Neuronal stem cell (in vitro differentiated cells): ENCODE results near the gene SCAMP2. TPM values are rescaled to one million over a fixed set of nuclear protein-coding genes. Genes with fewer than 3 reads are reported as not detected.

Source experiments
- DNase-seq: peaks from one replicate; pipeline ENCODE4 v3.0.0-alpha.2; 2013; ENCODE audit warnings: low spot score
- H2AFZ ChIP-seq: one replicate; pipeline ENCODE4 v1.6.1; 2013; ENCODE audit warnings: mild to moderate bottlenecking, low read length, inconsistent platforms
- H2AK5ac ChIP-seq: 2 replicates; pipeline ENCODE4 v1.6.1; 2013; ENCODE audit warnings: low read depth, mild to moderate bottlenecking, inconsistent platforms, low read length, moderate library complexity, mixed read lengths
- H2BK120ac ChIP-seq: 2 replicates; pipeline ENCODE4 v1.6.1; 2013; ENCODE audit warnings: low read depth, mild to moderate bottlenecking, inconsistent platforms, low read length, moderate library complexity, mixed read lengths
- H2BK12ac ChIP-seq: one replicate; pipeline ENCODE4 v1.6.1; 2013; ENCODE audit warnings: low read length, inconsistent platforms
- H2BK15ac ChIP-seq: 2 replicates; pipeline ENCODE4 v1.6.1; 2013; ENCODE audit warnings: mild to moderate bottlenecking, low read length, inconsistent platforms, mixed read lengths
- H2BK5ac ChIP-seq: one replicate; pipeline ENCODE4 v1.6.1; 2013; ENCODE audit warnings: inconsistent platforms, mild to moderate bottlenecking, low read length, moderate library complexity
- H3K14ac ChIP-seq: one replicate; pipeline ENCODE4 v1.6.1; 2013; ENCODE audit warnings: low read length, inconsistent platforms
- H3K18ac ChIP-seq: 2 replicates; pipeline ENCODE4 v1.6.1; 2013; ENCODE audit warnings: low read length, inconsistent platforms
- H3K23ac ChIP-seq: 2 replicates; pipeline ENCODE4 v1.6.1; 2013; ENCODE audit warnings: low read depth, mild to moderate bottlenecking, mixed read lengths, low read length, inconsistent platforms; ENCODE audit not compliant: poor library complexity
- H3K27ac ChIP-seq: replicated peaks from 3 replicates; pipeline ENCODE4 v1.5.1; 2013; ENCODE audit warnings: low read length, inconsistent platforms
- H3K27me3 ChIP-seq, 3 experiments: 2 replicates each; pipeline ENCODE4 v1.6.1; 2013; ENCODE audit warnings: low read length in 3 of 3, mild to moderate bottlenecking in 2 of 3, inconsistent platforms in 1 of 3, low read depth in 1 of 3, mixed read lengths in 1 of 3, moderate library complexity in 1 of 3; ENCODE audit not compliant: control insufficient read depth in 3 of 3, insufficient read depth in 3 of 3
- H3K36me3 ChIP-seq, 2 donors: replicated peaks in 1 of 2; 2 replicates each; pipeline ENCODE4 v1.6.1; 2013; ENCODE audit warnings: low read length in 2 of 2; ENCODE audit not compliant: control insufficient read depth in 2 of 2, insufficient read depth in 2 of 2
- H3K4ac ChIP-seq: 2 replicates; pipeline ENCODE4 v1.6.1; 2013; ENCODE audit warnings: inconsistent platforms, mild to moderate bottlenecking, low read length, moderate library complexity
- H3K4me1 ChIP-seq, 2 donors: 1 replicate in 1 of 2; 2 replicates in 1 of 2; pipeline ENCODE4 v1.6.1; 2013; ENCODE audit warnings: low read length in 2 of 2, low read depth in 1 of 2; ENCODE audit not compliant: control insufficient read depth in 2 of 2, insufficient read depth in 1 of 2
- H3K4me2 ChIP-seq: one replicate; pipeline ENCODE4 v1.6.1; 2013; ENCODE audit warnings: mild to moderate bottlenecking, low read length, inconsistent platforms; ENCODE audit not compliant: insufficient read depth, poor library complexity, severe bottlenecking
- H3K4me3 ChIP-seq, 2 donors: 2 replicates each; pipeline ENCODE4 v1.5.1; 2013; ENCODE audit warnings: low read length in 2 of 2, mild to moderate bottlenecking in 2 of 2, inconsistent platforms in 1 of 2, moderate library complexity in 1 of 2
- H3K79me1 ChIP-seq: one replicate; pipeline ENCODE4 v1.6.1; 2013; ENCODE audit warnings: low read depth, mild to moderate bottlenecking, inconsistent platforms, low read length, moderate library complexity
- H3K9ac ChIP-seq: one replicate; pipeline ENCODE4 v1.6.1; 2013; ENCODE audit warnings: mild to moderate bottlenecking, low read depth, low read length, inconsistent platforms; ENCODE audit not compliant: poor library complexity
- H3K9me3 ChIP-seq, 2 donors: replicated peaks in 1 of 2; 2 replicates each; pipeline versions ENCODE3 to v1.6.1; 2013; ENCODE audit warnings: low read length in 2 of 2, mild to moderate bottlenecking in 2 of 2, inconsistent platforms in 1 of 2, low read depth in 1 of 2, mixed read lengths in 1 of 2, moderate library complexity in 1 of 2; ENCODE audit not compliant: control insufficient read depth in 2 of 2, insufficient read depth in 1 of 2
- H4K8ac ChIP-seq: one replicate; pipeline ENCODE4 v1.6.1; 2013; ENCODE audit warnings: low read depth, mild to moderate bottlenecking, inconsistent platforms, low read length, moderate library complexity
- H4K91ac ChIP-seq: one replicate; pipeline ENCODE4 v1.6.1; 2013; ENCODE audit warnings: low read length, low read depth, mild to moderate bottlenecking, inconsistent platforms; ENCODE audit not compliant: poor library complexity
- WGBS, 2 donors: extraction: QIAGEN DNeasy Blood & Tissue Kit; methylation state at CpG; one replicate each; pipeline ENCODE4 v1.1.7; 2013; ENCODE audit warnings: missing lambda C conversion rate in 2 of 2, mixed read lengths in 1 of 2; ENCODE audit not compliant: insufficient read length in 2 of 2, insufficient replicate concordance in 1 of 2; ENCODE audit errors: extremely low coverage in 2 of 2; 5-methylcytosine and 5-hydroxymethylcytosine counted together
- small RNA-seq: library from polyadenylated mRNA; stranded (forward); fragments of <200 nt; extraction: miRNeasy Mini kit (QIAGEN cat#:217004); gene quantifications from one replicate; pipeline ENCODE3, GENCODE V24; 2013; ENCODE audit not compliant: insufficient read depth

Gene SCAMP2

DNA sequence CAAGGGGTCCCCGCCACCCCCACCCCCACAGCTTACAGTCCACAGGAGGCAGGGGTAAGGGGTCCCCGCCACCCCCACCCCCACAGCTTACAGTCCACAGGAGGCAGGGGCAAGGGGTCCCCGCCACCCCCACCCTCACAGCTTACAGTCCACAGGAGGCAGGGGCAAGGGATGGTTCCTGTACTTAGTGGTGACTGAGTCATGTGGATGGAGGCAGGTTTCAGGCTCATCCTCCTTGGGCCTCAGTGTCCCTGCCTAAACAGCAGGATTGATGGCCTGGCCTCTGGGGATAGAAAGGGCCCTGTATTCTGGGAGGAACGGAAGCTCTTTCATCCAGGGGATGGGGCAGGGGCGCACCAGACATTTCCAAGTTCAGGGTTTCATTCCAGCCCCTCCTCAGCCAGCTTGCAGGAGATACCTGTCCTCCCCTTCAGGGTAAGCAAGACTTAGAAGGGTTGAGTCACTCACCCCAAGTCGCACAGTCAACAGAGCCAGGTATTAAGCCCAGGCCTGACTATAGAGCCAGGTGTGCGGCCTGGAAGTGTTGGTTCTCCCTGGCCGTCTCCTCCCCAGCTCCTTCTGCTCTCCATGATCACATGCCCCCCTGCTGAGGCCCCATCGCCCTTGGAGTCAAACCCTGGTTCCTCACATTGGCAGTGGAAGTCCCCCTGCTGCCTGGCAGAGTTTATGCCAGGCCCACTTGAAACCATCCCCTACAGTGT lies 78.8 kb downstream of the SCAMP2 start:
- no peak overlapping the region for H3K4me2 ChIP-seq
- H3K4me3 ChIP-seq: no peak overlapping the region
- DNase-seq: no peak
- peaks cover 12 to 28% of the 10 kb centered on the region in 2 donors for H3K36me3 ChIP-seq
- peaks cover 11 to 14% of the 10 kb centered on the region in 2 donors for H3K4me1 ChIP-seq
- no peak overlapping the region for H3K14ac ChIP-seq
- H3K27ac ChIP-seq: no peak overlapping the region
- H3K23ac ChIP-seq: no peak overlapping the region
- H2BK12ac ChIP-seq: no peak overlapping the region
- no peak overlapping the region for H2AFZ ChIP-seq
- H4K91ac ChIP-seq: no peak overlapping the region
- H3K79me1 ChIP-seq: peaks cover 15% of the 10 kb centered on the region
- H3K9ac ChIP-seq: no peak overlapping the region
- no peak overlapping the region for H2BK120ac ChIP-seq
- H3K18ac ChIP-seq: no peak overlapping the region
- no peak overlapping the region for H2BK5ac ChIP-seq
- WGBS, 2 donors: no CpG with 5 or more reads among the region's 9 CpGs
- no peak overlapping the region for H3K4ac ChIP-seq
- no peak overlapping the region for H4K8ac ChIP-seq
- H3K9me3 ChIP-seq: no peaks in the 10 kb centered on the region
- H2AK5ac ChIP-seq: no peak overlapping the region
- no peaks in the 10 kb centered on the region for H3K27me3 ChIP-seq
- H2BK15ac ChIP-seq: no peak overlapping the region

Small RNAs within 50 kb of the gene (small RNA-seq; reads per million reads assigned to genes)
- not detected for gene CPLX3
- 4.3 reads per million, percentile 11 among the genes with 10 or more reads in this experiment for gene MIR6882
